ENCODE measurements around the gene GABRR2.
"Not testable (repeated sequence)": the region's sequence is repeated elsewhere in the genome, so short reads cannot be mapped to it uniquely, and the experiment has no call there.

The GABRR2 gene

DNA sequence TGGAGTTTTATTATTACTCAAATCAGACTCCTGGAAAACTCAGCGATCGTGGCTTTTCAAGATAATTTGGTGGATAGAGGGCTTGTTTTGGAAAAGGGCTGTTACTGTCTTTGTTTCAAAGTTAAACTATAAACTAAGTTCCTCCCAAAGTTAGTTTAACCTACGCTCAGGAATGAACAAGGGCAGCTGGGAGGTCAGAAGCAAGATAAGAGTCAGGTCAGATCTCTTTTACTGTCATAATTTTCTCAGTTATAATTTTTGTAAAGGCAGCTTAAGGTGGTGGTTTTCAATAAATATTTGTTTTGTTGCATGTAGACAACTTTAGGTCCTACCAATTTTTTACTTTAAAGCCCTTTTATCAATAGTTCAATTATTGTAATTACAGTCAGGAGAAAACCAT lies 9.2 kb upstream of the GABRR2 start:
- DNase-seq (ENCODE audit: low read depth in 2 of 2), result no peak

GRCh38 chr6:89323511-89323971 lies 8.4 kb upstream of the GABRR2 start:
- DNase-seq (ENCODE audit: low read depth in 2 of 2), result no peak

DNA sequence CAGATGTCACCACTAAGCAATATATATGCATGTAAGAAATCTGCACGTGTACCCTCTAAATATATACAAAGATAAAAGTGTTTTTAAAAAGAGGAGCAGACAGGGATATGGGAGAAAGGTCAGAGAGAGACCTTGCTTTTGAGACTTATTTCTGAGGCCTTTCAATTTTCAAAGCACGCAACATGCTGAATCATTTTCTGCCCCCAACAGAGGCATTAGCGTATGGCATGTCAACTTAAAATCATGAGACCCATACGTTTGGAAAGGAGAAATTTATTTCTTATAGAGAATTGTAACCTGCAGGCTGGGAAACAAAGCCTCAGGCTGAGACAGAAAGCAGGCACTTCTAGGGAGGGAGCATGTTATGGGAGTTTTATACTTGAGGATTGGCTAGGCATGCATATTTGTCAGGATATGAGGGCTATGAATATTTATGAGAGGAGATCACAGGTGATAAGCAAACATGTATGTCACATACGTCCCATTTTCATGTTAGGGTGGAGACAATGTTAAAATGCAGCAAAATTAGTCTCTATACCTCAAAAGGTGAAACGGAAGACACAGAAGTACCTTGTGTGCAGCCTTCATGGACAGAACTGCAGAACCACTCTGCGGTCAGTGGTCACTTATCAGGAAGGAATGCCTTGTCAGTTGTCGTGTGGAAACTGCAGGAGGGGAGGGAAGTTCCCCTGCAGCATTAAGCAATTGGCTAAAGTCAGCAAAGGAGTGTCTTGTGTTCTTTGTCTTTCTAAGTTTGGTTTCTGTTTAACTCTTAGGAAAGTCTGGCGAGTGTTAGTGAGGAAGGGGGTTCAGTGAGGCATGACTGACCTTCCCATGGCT lies 6.3 kb upstream of the GABRR2 start:
- no peak for DNase-seq (ENCODE audit: low read depth in 2 of 2)

- no peak for DNase-seq (ENCODE audit: low read depth in 2 of 2)
These were observed 5.0 kb upstream of the GABRR2 start for GRCh38 chr6:89320012-89320559.

DNA sequence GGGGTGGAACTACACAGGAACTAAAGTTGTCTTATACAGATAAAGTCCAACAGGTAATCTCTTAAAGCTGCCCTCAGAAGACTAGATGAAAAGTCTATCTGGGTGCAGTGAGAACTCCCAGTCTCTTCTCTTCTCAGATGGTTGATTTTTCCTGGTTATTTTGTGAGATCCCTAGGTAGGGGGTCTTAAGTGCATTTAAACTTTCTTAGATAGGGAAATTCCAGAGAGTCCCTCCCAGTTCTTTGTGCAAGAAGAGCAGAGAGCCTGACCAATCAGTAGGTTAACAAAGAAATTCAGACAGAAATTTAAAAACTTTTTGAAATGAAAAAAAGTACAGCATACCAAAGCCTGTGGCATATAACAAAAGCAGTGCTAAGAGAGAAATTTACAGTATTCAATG lies 2.0 kb upstream of the GABRR2 start:
- DNase-seq (ENCODE audit: low read depth in 2 of 2), result no peak

DNA sequence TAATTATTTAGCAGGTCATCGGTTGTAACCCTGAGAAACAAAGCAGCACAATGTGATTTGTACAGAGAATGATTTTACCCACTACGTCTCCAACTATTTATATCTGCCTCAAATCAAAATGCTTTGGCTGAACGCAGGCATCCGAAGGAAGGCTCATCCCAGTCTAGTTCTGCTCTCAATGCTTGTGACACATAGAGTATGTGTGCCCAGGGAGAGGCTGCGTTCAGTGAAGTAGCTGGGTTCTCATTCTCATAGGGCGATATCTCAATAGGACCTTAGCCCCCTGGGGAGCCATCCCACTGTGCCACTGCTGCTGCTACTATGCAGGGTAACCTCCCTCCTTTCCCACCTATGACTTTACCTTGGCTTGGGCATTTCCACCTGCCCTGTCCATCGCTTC lies 407 bp downstream of the GABRR2 start:
- no peak for DNase-seq (ENCODE audit: low read depth in 2 of 2)

DNA sequence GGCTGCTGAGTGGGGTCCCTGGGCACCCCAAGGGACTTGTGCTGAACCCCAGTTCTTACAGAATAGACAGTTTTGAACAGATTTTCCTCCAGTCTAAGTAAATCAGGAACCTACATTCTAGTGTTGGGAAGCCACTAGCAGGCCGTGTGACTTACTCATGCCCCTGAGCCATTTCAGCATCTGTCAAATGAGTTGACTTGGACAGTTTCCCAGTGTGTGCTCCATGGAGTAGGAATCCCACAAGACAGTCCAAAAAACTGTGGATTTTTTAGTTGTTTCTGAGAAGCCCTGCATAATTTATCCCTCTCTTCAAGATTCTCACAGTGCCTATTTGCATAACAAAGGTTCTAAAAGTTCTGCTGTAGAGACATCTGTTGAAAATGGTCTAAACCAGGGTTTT lies 2.1 kb downstream of the GABRR2 start:
- no peak for DNase-seq (ENCODE audit: low read depth in 2 of 2)

DNA sequence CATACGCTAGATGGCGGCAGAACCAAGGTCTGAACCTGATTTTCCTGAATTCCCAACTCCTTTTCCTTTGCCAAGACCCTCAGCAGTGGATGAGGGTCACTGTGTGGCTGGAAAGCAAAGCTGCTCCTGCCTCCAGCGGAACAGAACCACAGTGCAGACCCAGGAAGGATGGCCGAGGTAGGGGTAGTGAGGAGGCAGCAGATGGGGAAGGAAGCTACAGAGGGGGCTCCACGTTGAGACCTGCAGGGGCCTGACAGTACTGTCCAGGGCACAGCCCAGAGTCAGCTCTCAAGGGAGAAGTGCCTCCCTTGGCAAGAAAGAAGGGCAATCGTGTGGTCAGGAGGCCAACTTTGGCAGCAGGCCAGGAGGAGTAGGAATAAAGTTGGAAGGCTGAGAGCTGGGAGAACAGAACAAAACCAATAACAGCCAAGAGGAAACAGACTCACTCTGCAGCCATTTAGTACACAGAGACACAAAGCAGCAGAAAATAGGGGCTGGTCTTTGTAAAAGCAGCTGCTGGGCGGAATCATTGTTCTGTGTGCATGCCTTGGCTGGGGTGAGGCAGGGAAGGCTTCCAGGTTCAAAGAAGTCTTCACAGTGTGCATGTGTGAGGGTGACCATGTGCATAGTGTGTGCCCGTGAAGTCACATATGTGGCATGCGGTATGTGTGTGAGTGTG lies 3.1 kb downstream of the GABRR2 start:
- DNase-seq (ENCODE audit: low read depth in 2 of 2), result no peak

DNA sequence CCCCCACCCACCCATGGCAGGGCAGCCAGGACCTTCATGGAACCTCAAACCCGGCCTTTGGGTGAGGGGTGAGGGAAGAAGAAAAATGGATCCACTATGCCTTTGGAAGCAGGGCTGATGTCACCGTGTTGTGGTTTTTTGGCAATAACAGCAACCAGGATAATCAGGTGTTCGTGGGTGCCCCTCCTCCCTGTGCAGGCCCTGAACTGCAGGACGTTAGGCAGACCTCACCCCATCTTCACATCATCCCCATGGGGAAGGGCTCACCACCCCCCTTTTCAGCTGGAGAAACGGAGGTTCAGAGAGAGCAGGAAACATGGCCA lies 3.6 kb downstream of the GABRR2 start:
- DNase-seq (ENCODE audit: low read depth in 2 of 2), result no peak

DNA sequence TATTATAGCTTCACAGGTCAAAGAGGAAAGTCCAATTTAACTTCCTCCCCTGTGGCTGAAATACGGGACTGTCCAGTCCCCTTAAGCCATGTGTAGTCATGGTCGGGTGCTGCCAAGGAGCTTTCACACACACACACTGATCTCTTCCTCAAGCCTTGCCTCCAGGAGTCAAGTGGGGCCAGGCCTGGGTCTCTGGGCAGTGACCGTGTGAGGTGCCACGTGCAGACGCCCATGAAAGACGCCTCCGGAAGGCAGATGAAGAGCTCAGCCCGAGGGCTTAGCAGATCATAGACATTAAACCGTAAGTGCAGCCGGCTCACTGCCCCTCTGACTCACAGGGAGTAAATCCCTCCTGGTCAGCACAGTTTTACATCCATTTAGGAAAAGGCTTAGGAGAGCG lies 4.2 kb downstream of the GABRR2 start:
- DNase-seq (ENCODE audit: low read depth in 2 of 2), result no peak

DNA sequence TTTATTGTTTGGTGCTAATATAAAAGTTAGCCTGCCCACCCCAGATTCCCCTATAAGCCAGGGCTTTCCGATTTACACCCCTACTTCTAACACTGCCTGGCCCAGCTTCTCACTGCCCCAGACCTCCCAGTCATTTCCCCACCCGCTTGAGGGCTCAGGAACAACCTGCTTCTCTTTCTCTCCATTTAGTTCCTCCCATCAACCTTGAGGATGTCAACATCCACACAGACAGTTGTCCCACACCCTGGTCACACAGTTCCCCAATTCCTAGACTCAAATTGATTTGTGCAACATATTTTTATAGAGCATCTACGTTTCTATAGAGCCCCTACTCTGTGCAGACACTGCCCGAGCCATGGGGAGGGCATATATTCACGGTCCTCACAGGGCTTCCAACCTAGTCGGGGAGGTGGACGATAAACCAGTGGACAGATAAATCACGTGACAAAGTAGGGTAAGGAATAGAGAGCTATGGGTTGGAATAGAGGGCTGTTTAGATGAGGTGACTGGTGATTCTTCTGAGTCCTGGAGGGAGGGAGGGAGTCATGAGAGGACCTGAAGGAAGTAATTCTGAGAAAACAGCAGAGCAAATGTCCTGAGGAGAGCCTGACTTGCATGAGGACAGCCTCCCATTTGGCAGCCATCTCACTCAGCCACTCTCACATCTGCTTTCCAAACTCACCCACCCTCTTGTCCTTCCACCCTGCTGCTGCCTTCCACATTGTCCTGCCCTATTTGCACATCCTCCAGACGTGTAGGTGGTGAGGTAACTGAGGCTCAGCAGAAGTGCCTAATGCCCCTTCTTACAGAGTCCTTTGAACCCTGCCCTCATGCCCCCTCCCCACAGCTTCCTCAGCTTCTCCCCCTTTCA lies 6.3 kb downstream of the GABRR2 start:
- no peak for DNase-seq (ENCODE audit: low read depth in 2 of 2)

DNA sequence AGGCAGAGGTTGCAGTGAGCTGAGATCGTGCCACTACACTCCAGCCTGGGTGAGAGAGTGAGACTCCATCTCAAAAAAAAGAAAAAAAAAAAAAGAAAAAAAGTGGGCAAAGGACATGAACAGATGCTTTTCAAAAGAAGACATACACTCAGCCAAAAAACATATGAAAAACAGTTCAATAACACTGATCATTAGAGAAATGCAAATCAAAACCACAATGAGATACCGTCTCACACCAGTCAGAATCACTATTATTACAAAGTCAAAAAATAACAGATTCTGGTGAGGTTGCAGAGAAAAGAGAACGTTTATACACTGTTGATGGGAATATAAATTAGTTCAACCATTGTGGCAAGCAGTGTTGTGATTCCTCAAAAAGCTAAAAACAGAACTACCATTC lies 10.6 kb downstream of the GABRR2 start:
- DNase-seq (ENCODE audit: low read depth in 2 of 2), result not testable (repeated sequence)

GRCh38 chr6:89302936-89303335 lies 12.2 kb downstream of the GABRR2 start:
- no peak for DNase-seq (ENCODE audit: low read depth in 2 of 2)

GRCh38 chr6:89302195-89302770 lies 12.8 kb downstream of the GABRR2 start:
- no peak for DNase-seq (ENCODE audit: low read depth in 2 of 2)

- DNase-seq (ENCODE audit: low read depth in 2 of 2), result no peak
These were observed 13.4 kb downstream of the GABRR2 start for GRCh38 chr6:89301586-89302194.

GRCh38 chr6:89299466-89299850 lies 15.6 kb downstream of the GABRR2 start:
- DNase-seq (ENCODE audit: low read depth in 2 of 2), result no peak

GRCh38 chr6:89298680-89299465 lies 16.2 kb downstream of the GABRR2 start:
- peak in 1 of 2 donors; percentile 9 for DNase-seq (ENCODE audit: low read depth in 2 of 2)

- DNase-seq (ENCODE audit: low read depth in 2 of 2), result peak; percentile 27 to 34
These were observed 17.3 kb downstream of the GABRR2 start for GRCh38 chr6:89297695-89298351.

GRCh38 chr6:89295981-89296380 lies 19.1 kb downstream of the GABRR2 start:
- no peak for DNase-seq (ENCODE audit: low read depth in 2 of 2)

DNA sequence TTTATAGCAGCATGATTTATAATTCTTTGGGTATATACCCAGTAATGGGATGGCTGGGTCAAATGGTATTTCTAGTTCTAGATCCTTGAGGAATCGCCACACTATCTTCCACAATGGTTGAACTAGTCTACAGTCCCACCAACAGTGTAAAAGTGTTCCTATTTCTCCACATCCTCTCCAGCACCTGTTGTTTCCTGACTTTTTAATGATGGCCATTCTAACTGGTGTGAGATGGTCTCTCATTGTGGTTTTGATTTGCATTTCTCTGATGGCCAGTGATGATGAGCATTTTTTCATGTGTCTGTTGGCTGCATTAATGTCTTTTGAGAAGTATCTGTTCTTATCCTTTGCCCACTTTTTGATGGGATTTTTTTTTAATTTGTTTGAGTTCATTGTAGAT lies 20.0 kb downstream of the GABRR2 start:
- not testable (repeated sequence) for DNase-seq (ENCODE audit: low read depth in 2 of 2)

All from stimulated activated CD8-positive, alpha-beta memory T cell treated with anti-CD3 and anti-CD28 coated beads, Interleukin-15, amount 100 ng/mL, for 4 hours (primary cell).